K562 (cell line): ENCODE measurements around the gene TMEM203. TPM values are rescaled to one million over a fixed set of nuclear protein-coding genes. Genes with fewer than 3 reads are reported as not detected.

Experiments
- ATAC-seq: fragments of 200-7000 bp; cut with Tn5 transposase; 3 replicates; pipeline ENCODE4 v1.9.1; 2020; ENCODE audit warnings: moderate library complexity
- BruUV-seq: library from RNA; stranded (reverse); fragments of 400-500 nt; replicated peaks from 2 replicates; lab custom pipeline; 2021; lab: Mats Ljungman, UMichigan
- CTCF ChIA-PET: fragments of 300-600 bp; formaldehyde crosslinking; extraction: SDS; loops from one replicate; lab custom pipeline; 2021; ENCODE audit warnings: low intra/inter-chr PET ratio; lab: Yijun Ruan, JAX
- POLR2A ChIA-PET: fragments of 300-600, 350-650 bp; sonication (Branson Sonifier 250); formaldehyde crosslinking; extraction: SDS; loops from one replicate; lab custom pipeline; 2021; ENCODE audit warnings: antibody characterized with exemption, inconsistent platforms; lab: Yijun Ruan, JAX
- DNase-seq, 4 experiments: peaks; one replicate each; pipeline versions ENCODE4 v3.0.0 to v3.0.0-alpha.2; 2011 to 2018; ENCODE audit warnings: low spot score in 3 of 4, mixed read lengths in 3 of 4; ENCODE audit errors: extremely low read depth in 1 of 4
- FAIRE-seq: peaks from 2 replicates; lab custom pipeline; 2011; peaks lifted over from hg19 to GRCh38; lab: Jason Lieb, UNC
- H2AFZ ChIP-seq: 2 replicates; pipeline ENCODE4 v1.6.0; 2011; ENCODE audit warnings: low read depth, low read length, control low read depth, inconsistent platforms
- H3K27ac ChIP-seq: fragments of 200-600 bp; 3 replicates; pipeline ENCODE4 v1.8.0; 2011; ENCODE audit warnings: low read depth, mild to moderate bottlenecking, control low read depth, inconsistent platforms, low read length, moderate library complexity, mixed read lengths; ENCODE audit errors: extremely low read depth
- H3K27me3 ChIP-seq, 2 experiments: fragments of 300-600 bp in 1 of 2; 2 replicates in 1 of 2; 3 replicates in 1 of 2; pipeline versions ENCODE4 v1.6.0 to v1.8.0; 2011; ENCODE audit warnings: inconsistent platforms in 2 of 2, low read length in 2 of 2, mild to moderate bottlenecking in 1 of 2, mixed read lengths in 1 of 2, moderate library complexity in 1 of 2; ENCODE audit not compliant: control insufficient read depth in 2 of 2, insufficient read depth in 2 of 2
- H3K36me3 ChIP-seq: fragments of 300-600 bp; 3 replicates; pipeline ENCODE4 v1.8.0; 2011; ENCODE audit warnings: mild to moderate bottlenecking, low read length, inconsistent platforms; ENCODE audit not compliant: control insufficient read depth, insufficient read depth
- H3K4me1 ChIP-seq, 2 experiments: fragments of 200-600 bp in 1 of 2; replicated peaks in 1 of 2; 2 replicates in 1 of 2; 3 replicates in 1 of 2; pipeline versions ENCODE4 v1.5.1 to v1.8.0; 2011; ENCODE audit warnings: inconsistent platforms in 2 of 2, low read length in 2 of 2, mild to moderate bottlenecking in 1 of 2, mixed read lengths in 1 of 2, moderate library complexity in 1 of 2; ENCODE audit not compliant: control insufficient read depth in 2 of 2, insufficient read depth in 2 of 2
- H3K4me2 ChIP-seq: 2 replicates; pipeline ENCODE4 v1.6.1; 2011; ENCODE audit warnings: low read length, control low read depth, inconsistent platforms, mixed read lengths; ENCODE audit not compliant: insufficient read depth
- H3K4me3 ChIP-seq: fragments of 200-600 bp; sonication (generic), shearing (Covaris generic); 2 replicates; pipeline ENCODE4 v1.5.1; 2016; ENCODE audit warnings: control low read depth, inconsistent platforms
- H3K79me2 ChIP-seq: fragments of 200-600 bp; 3 replicates; pipeline ENCODE4 v1.8.0; 2011; ENCODE audit warnings: low read length, inconsistent platforms; ENCODE audit not compliant: control insufficient read depth, insufficient read depth
- H3K9ac ChIP-seq, 2 experiments: 2 replicates each; pipeline versions ENCODE4 v1.6.0 to v1.6.1; 2011; ENCODE audit warnings: low read depth in 2 of 2, low read length in 2 of 2, control low read depth in 1 of 2, inconsistent platforms in 1 of 2, mild to moderate bottlenecking in 1 of 2, mixed read lengths in 1 of 2; ENCODE audit not compliant: insufficient read depth in 1 of 2
- H3K9me1 ChIP-seq: one replicate; pipeline ENCODE4 v1.6.0; 2011; ENCODE audit warnings: inconsistent platforms, mild to moderate bottlenecking, low read length, moderate library complexity; ENCODE audit not compliant: control insufficient read depth, insufficient read depth
- H3K9me3 ChIP-seq: replicated peaks from 2 replicates; pipeline ENCODE4 v1.5.1; 2011; ENCODE audit warnings: low read depth, low read length, inconsistent platforms; ENCODE audit not compliant: control insufficient read depth, insufficient read depth
- H4K20me1 ChIP-seq: replicated peaks from 2 replicates; pipeline ENCODE4 v1.6.1; 2011; ENCODE audit warnings: low read length, inconsistent platforms, mixed read lengths; ENCODE audit not compliant: control insufficient read depth, insufficient read depth
- DDX20 ChIP-seq: fragments of 450-650 bp; IDR thresholded peaks from 2 replicates; pipeline ENCODE4 v1.6.1; 2016; ENCODE audit warnings: missing genetic modification characterization, low read depth, mild to moderate bottlenecking, missing compliant biosample characterization, moderate library complexity
- ELK1 ChIP-seq: sonication (generic); formaldehyde crosslinking; IDR thresholded peaks from 2 replicates; pipeline ENCODE4 v1.8.1; 2022; ENCODE audit warnings: missing genetic modification reagents
- PCBP1 ChIP-seq: fragments of 200-400 bp; formaldehyde crosslinking; IDR thresholded peaks from 2 replicates; pipeline ENCODE4 v1.6.1; 2018; ENCODE audit warnings: mild to moderate bottlenecking, low read depth, low read length; ENCODE audit not compliant: poor library complexity, severe bottlenecking
- VEZF1 ChIP-seq: fragments of 200-800 bp; sonication (Bioruptor generic); IDR thresholded peaks from 2 replicates; pipeline ENCODE4 v1.6.1; 2017; ENCODE audit warnings: missing genetic modification characterization, missing compliant biosample characterization
- WGBS: fragments of 100-300 bp; shearing (Covaris generic); methylation state at CpG from one replicate; pipeline ENCODE4 v1.1.6; 2016; ENCODE audit warnings: low coverage, mixed read lengths; ENCODE audit not compliant: insufficient coverage; ENCODE audit errors: missing lambda C conversion rate; 5-methylcytosine and 5-hydroxymethylcytosine counted together
- in situ Hi-C: fragments of 300-500 bp; cut with MboI; formaldehyde crosslinking; loops from 4 replicates; pipeline ENCODE4 v1.15.0; 2018; ENCODE audit warnings: inconsistent platforms, mixed read lengths
- intact Hi-C: fragments of 100-400 bp; cut with micrococcal nuclease; formaldehyde crosslinking; loops from 2 replicates; pipeline ENCODE4 v1.14.2; 2022
- polyA plus RNA-seq, 8 experiments: library from polyadenylated mRNA; depleted of rRNA in 4 of 8; stranded (reverse) in 5 of 8; unstranded in 3 of 8; fragments of >200 nt; fragmentation: Nextera tagmentation in 2 of 8; fragmentation: Illumina TruSeq in 1 of 8; extraction: Ambion mirVana in 2 of 8; extraction: Trizol in 1 of 8; gene quantifications; 2 replicates each; pipeline versions ENCODE4 v1.2.1 to v1.2.3, GENCODE V29; 2011 to 2014; ENCODE audit warnings: inconsistent platforms in 1 of 8, missing spikeins in 1 of 8
- total RNA-seq, 7 experiments: library from RNA; depleted of rRNA in 6 of 7; stranded (reverse); fragments of >200 nt in 6 of 7; fragmentation: Illumina TruSeq in 2 of 7; extraction: Trizol in 2 of 7; gene quantifications; 2 replicates each; pipeline versions ENCODE4 v1.2.1 to v1.2.3, GENCODE V29; 2011 to 2021; ENCODE audit warnings: low replicate concordance in 1 of 7

The TMEM203 gene
- total and polyA plus RNA-seq, 9 of the 15 experiments (the other 6 are each of a cell fraction or from before 2014, with no cell fraction given) = 8.8 to 59.5 (median 37.6) TPM

GRCh38 chr9:137169896-137170358 is 35.5 kb downstream of the TMEM203 start, which contains the start of gene LRRC26:
LRRC26 (minus strand) TSS chr9:137170051; CDS start chr9:137169943, 108 bp downstream.
- peak in 1 of 4 experiments; percentile 25 for DNase-seq
- Histone ChIP-seq H3K9ac (peak within 1 kb of the TSS in 1 of 2 experiments; percentile 78; a peak in 1 of 4 replicates), H2AFZ (no peak within 1 kb of the TSS), H4K20me1 (peaks cover 3% of the 10 kb centered on the region; the same call in 1 of the 2 replicates), H3K4me2 (0 out of 2 replicates have a peak within 1 kb of the TSS, but pooled peaks have one; percentile 5), H3K9me1 (no peaks in the 10 kb centered on the region), H3K27me3 (peaks cover 29 to 47% of the 10 kb centered on the region in 2 experiments; a peak in 4 of 5 replicates), H3K36me3 (no peaks in the 10 kb centered on the region), H3K4me1 (peaks cover 0 to 97% of the 10 kb centered on the region in 2 experiments; a peak in 2 of 5 replicates), H3K79me2 (no peaks in the 10 kb centered on the region), H3K4me3 (peak within 1 kb of the TSS; percentile 13; the same call in 1 of the 2 replicates), H3K27ac (no peak within 1 kb of the TSS), H3K9me3 (no peaks in the 10 kb centered on the region)
- POLR2A ChIA-PET = interaction anchor here (0.6 kb wide), 2 partner anchors 107 to 454 kb away, joined by 3 to 4 read pairs; partner anchors contain the start of gene TOR4A
- TF ChIP-seq VEZF1 (CRISPR knock-in tag) (0 out of 2 replicates have a peak, but pooled peaks have one; percentile 16), ELK1 (CRISPR knock-in tag) (no peak), PCBP1 (peak; percentile 49), DDX20 (tag) (no peak)
- ATAC-seq = no peak
- CTCF ChIA-PET = no interaction called here
- no peak for FAIRE-seq
- intact Hi-C loops = no loop called here
- BruUV-seq = no TSS peak
- WGBS = 7% methylated on average over 34 of the region's 41 CpGs
- in situ Hi-C loops = no loop called here
